Liver (tissue), 9 donors: Measurements from ENCODE around the gene RER1. TPM values are rescaled to one million over a fixed set of nuclear protein-coding genes. Genes with fewer than 3 reads are reported as not detected.
"Not testable (repeated sequence)": the region's sequence is repeated elsewhere in the genome, so short reads cannot be mapped to it uniquely, and the experiment has no call there.

Experiments
- DNase-seq: peaks from one replicate; pipeline ENCODE4 v3.0.0-alpha.2; 2017; ENCODE audit warnings: low spot score
- H3K27ac ChIP-seq, 2 donors: one replicate each; pipeline ENCODE4 v1.7.0; 2013; ENCODE audit warnings: inconsistent platforms in 2 of 2, low read length in 2 of 2, control low read depth in 1 of 2, low read depth in 1 of 2, mild to moderate bottlenecking in 1 of 2
- H3K27me3 ChIP-seq, 4 donors: one replicate each; pipeline versions ENCODE4 v1.6.1 to v1.7.0; 2013; ENCODE audit warnings: low read length in 3 of 4, inconsistent platforms in 1 of 4, mild to moderate bottlenecking in 1 of 4, moderate library complexity in 1 of 4; ENCODE audit not compliant: control insufficient read depth in 4 of 4, insufficient read depth in 4 of 4
- H3K36me3 ChIP-seq, 4 donors: one replicate each; pipeline versions ENCODE4 v1.6.1 to v1.7.0; 2013; ENCODE audit warnings: low read length in 3 of 4, mild to moderate bottlenecking in 3 of 4, low read depth in 1 of 4, moderate library complexity in 1 of 4; ENCODE audit not compliant: control insufficient read depth in 4 of 4, insufficient read depth in 3 of 4
- H3K4me1 ChIP-seq, 4 donors: one replicate each; pipeline versions ENCODE4 v1.6.1 to v1.7.0; 2013; ENCODE audit warnings: low read length in 3 of 4, mild to moderate bottlenecking in 3 of 4, moderate library complexity in 1 of 4; ENCODE audit not compliant: control insufficient read depth in 4 of 4, insufficient read depth in 4 of 4
- H3K4me3 ChIP-seq, 3 donors: one replicate each; pipeline versions ENCODE4 v1.6.1 to v1.7.0; 2013; ENCODE audit warnings: low read length in 3 of 3, control low read depth in 1 of 3, low read depth in 1 of 3, mild to moderate bottlenecking in 1 of 3
- H3K9ac ChIP-seq, 2 donors: one replicate each; pipeline ENCODE4 v1.7.0; 2013; ENCODE audit warnings: low read length in 2 of 2, mild to moderate bottlenecking in 2 of 2, moderate library complexity in 2 of 2, control low read depth in 1 of 2, low read depth in 1 of 2
- H3K9me3 ChIP-seq, 4 donors: one replicate each; pipeline versions ENCODE4 v1.6.1 to v1.7.0; 2013; ENCODE audit warnings: low read length in 3 of 4; ENCODE audit not compliant: control insufficient read depth in 4 of 4
- ATF3 ChIP-seq: IDR thresholded peaks from 2 replicates; pipeline ENCODE4 v1.6.1; 2016; ENCODE audit warnings: antibody characterized with exemption
- HNF4A ChIP-seq, 2 donors: conservative IDR thresholded peaks; 2 replicates each; pipeline ENCODE4 v1.6.1; 2016; ENCODE audit warnings: antibody characterized with exemption in 2 of 2, mild to moderate bottlenecking in 2 of 2
- HNF4G ChIP-seq: IDR thresholded peaks from 2 replicates; pipeline ENCODE4 v1.6.1; 2016; ENCODE audit warnings: antibody characterized with exemption
- MAX ChIP-seq: IDR thresholded peaks from 2 replicates; pipeline ENCODE4 v1.6.1; 2016; ENCODE audit warnings: antibody characterized with exemption
- RAD21 ChIP-seq, 2 donors: IDR thresholded peaks; 2 replicates each; pipeline ENCODE4 v1.6.1; 2016; ENCODE audit warnings: antibody characterized with exemption in 2 of 2, mild to moderate bottlenecking in 2 of 2
- REST ChIP-seq: IDR thresholded peaks from 2 replicates; pipeline ENCODE4 v1.6.1; 2016; ENCODE audit warnings: antibody characterized with exemption, mild to moderate bottlenecking
- RXRA ChIP-seq, 2 donors: IDR thresholded peaks; 2 replicates each; pipeline ENCODE4 v1.6.1; 2017 to 2018; ENCODE audit warnings: antibody characterized with exemption in 2 of 2, mild to moderate bottlenecking in 1 of 2
- TAF1 ChIP-seq: conservative IDR thresholded peaks from 2 replicates; pipeline ENCODE4 v1.6.1; 2016; ENCODE audit warnings: antibody characterized with exemption, mild to moderate bottlenecking
- YY1 ChIP-seq: IDR thresholded peaks from 2 replicates; pipeline ENCODE4 v1.6.1; 2016; ENCODE audit warnings: antibody characterized with exemption, mild to moderate bottlenecking
- ZBTB33 ChIP-seq: IDR thresholded peaks from 2 replicates; pipeline ENCODE4 v1.6.1; 2016; ENCODE audit warnings: antibody characterized with exemption
- WGBS: extraction: QIAGEN DNeasy Blood & Tissue Kit; methylation state at CpG from one replicate; pipeline ENCODE4 v1.1.7; 2013; 5-methylcytosine and 5-hydroxymethylcytosine counted together
- polyA plus RNA-seq, 2 donors: library from polyadenylated mRNA; stranded (reverse) in 1 of 2; unstranded in 1 of 2; fragments of 200-250 nt in 1 of 2; fragments of >200 nt in 1 of 2; fragmentation: Nextera tagmentation in 1 of 2; extraction: Ambion mirVana in 1 of 2; gene quantifications; one replicate each; pipeline versions ENCODE4 v1.2.1 to v1.2.3, GENCODE V29; 2013 to 2015
- total RNA-seq, 2 donors: library from RNA; depleted of rRNA; stranded (reverse); fragments of >200 nt; gene quantifications; one replicate each; pipeline ENCODE4 v1.2.3, GENCODE V29; 2014
- donor health status: healthy.
- donor health status: healthy.
- donor health status: healthy.
- donor health status: healthy.
- donor health status: healthy.

RER1 gene
- total and polyA plus RNA-seq, 4 donors = 43.5 to 142 (median 89.7) TPM

- peaks cover 0 to 12% (median 2%) of the 10 kb centered on the region in 4 donors for H3K27me3 ChIP-seq
These were observed 47.7 kb downstream of the RER1 start for GRCh38 chr1:2439369-2439768.

GRCh38 chr1:2440346-2440745 lies 48.7 kb downstream of the RER1 start:
- not testable (repeated sequence) for H3K9ac ChIP-seq, H3K36me3 ChIP-seq, H3K4me3 ChIP-seq, H3K9me3 ChIP-seq, DNase-seq, H3K27ac ChIP-seq, H3K4me1 ChIP-seq
- 93% methylated on average over 23 of the region's 23 CpGs for WGBS
- peaks cover 0 to 12% (median 5%) of the 10 kb centered on the region in 4 donors for H3K27me3 ChIP-seq

More at GRCh38 chr1:2439369-2439768, 47.7 kb downstream of the RER1 start:
- TF ChIP-seq RAD21 (IDR thresholded peaks at IDR 0.05) = no peak
- H3K36me3 ChIP-seq = no peaks in the 10 kb centered on the region
- H3K4me3 ChIP-seq = no peak overlapping the region
- H3K27ac ChIP-seq = no peak overlapping the region
- DNase-seq = no peak
- 76% methylated on average over 15 of the region's 15 CpGs for WGBS
- H3K9me3 ChIP-seq = no peaks in the 10 kb centered on the region
- H3K4me1 ChIP-seq = peaks cover 0 to 2% (median 0%) of the 10 kb centered on the region in 4 donors
- no peak overlapping the region for H3K9ac ChIP-seq

GRCh38 chr1:2441746-2442145 lies 50.1 kb downstream of the RER1 start:
- Histone ChIP-seq H3K27me3 (peaks cover 0 to 12% (median 5%) of the 10 kb centered on the region in 4 donors), H3K4me1 (peaks cover 0 to 2% (median 0%) of the 10 kb centered on the region in 4 donors), H3K27ac (no peak overlapping the region), H3K4me3 (no peak overlapping the region), H3K36me3 (no peaks in the 10 kb centered on the region), H3K9ac (no peak overlapping the region), H3K9me3 (no peaks in the 10 kb centered on the region)
- WGBS = 66% methylated on average over 13 of the region's 13 CpGs
- DNase-seq = no peak
- no peak for TF ChIP-seq HNF4A (conservative IDR thresholded peaks at IDR 0.05)
- TF ChIP-seq MAX = no peak

GRCh38 chr1:2442661-2443060 lies 51.0 kb downstream of the RER1 start:
- no peak for DNase-seq
- Histone ChIP-seq H3K36me3 (no peaks in the 10 kb centered on the region), H3K9ac (no peak overlapping the region), H3K4me1 (peaks cover 0 to 2% (median 0%) of the 10 kb centered on the region in 4 donors), H3K27ac (no peak overlapping the region), H3K4me3 (no peak overlapping the region), H3K27me3 (peaks cover 0 to 12% (median 5%) of the 10 kb centered on the region in 4 donors), H3K9me3 (no peaks in the 10 kb centered on the region)
- TF ChIP-seq ZBTB33 (no peak), ATF3 (no peak), RXRA (IDR thresholded peaks at IDR 0.05) (no peak), REST (no peak), TAF1 (no peak), HNF4G (no peak), YY1 (no peak)
- WGBS = 69% methylated on average over 6 of the region's 6 CpGs
